GM18861 (cell line): ENCODE measurements around the gene TBX18.

ENCODE experiments used
- ATAC-seq: cut with Tn5 transposase; IDR thresholded peaks from one replicate; pipeline ENCODE4 v1.9.1; 2021; ENCODE audit not compliant: unreplicated experiment

TBX18 gene

GRCh38 chr6:84773133-84773430, 8.7 kb upstream of the TBX18 start:
- ATAC-seq, result no peak

DNA sequence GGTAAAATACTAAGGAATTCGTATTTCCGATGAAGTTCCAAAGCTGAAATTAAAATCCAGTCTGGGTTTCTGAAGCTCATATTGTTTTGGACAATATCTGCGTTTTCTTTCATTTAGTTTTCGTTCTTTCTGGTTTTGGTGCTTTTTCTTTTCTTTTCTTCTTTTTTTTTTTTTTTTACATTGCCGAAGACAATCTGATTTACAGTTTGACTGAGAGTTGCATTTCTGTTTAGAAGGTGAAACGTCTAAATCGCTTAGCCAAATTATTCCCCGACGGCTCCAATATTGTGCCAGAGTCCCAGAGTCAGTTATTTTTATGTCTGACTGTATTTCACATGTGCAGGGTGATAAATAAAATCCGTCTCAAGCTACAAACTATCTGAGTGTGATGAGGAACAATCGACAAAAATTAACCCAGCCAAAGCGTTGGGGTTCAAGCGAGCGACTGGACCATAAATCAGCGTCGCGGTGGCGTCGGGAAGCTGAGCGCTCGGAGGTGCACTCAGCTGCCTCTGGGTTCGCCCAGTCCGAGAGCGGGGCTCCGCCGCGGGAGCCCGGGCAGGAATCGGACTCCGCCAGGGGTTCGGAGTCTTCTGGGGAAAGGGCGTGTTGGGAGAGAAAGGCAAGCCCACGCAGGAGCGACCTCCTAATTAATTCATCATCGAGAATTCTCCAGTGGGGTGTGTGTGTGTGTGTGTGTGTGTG, 8.2 kb upstream of the TBX18 start:
- no peak for ATAC-seq

GRCh38 chr6:84771756-84772356, 7.5 kb upstream of the TBX18 start:
- no peak for ATAC-seq

- no peak for ATAC-seq
Measured at GRCh38 chr6:84771125-84771755, 6.8 kb upstream of the TBX18 start.

GRCh38 chr6:84770521-84770920, 6.1 kb upstream of the TBX18 start:
- no peak for ATAC-seq

- ATAC-seq, result no peak
Measured at GRCh38 chr6:84769306-84769705, 4.9 kb upstream of the TBX18 start.

DNA sequence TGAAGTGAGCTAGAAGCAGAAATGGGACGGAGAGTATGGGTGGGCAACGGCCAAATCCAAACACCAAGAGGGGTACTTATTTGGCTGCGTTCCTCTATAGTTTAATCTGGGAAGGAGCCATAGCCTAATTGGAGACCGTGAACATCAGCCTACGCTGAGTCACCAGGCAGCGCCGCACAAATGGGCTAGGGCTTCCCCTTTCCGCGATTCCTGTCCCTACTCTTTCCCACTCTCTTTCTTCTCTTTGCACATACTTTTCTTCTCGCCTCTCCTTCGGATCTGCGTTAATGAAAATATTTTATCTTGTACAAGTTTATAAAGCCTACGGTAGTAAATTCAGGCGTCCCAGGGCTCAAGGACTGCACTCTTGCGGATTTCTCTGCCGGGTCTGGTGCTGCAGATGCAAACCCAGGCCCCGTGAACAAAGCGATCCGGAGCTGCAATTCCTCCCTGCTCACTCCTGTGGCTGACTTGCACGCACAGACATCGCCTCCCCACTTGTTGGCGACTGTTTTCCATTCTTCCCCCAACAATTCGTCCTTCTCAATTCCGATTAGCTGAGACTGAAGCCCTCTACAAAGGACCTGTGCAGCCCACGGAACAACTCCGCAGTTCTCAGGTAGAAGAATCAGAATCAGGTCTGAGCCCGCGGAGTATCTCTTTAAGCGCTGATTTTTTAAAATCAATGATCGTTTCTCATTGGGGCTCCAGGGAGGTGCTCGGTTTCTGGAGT, 4.2 kb upstream of the TBX18 start:
- no peak for ATAC-seq

- ATAC-seq, result no peak
Measured at GRCh38 chr6:84767526-84768201, 3.3 kb upstream of the TBX18 start.

GRCh38 chr6:84766799-84767525, 2.6 kb upstream of the TBX18 start:
- ATAC-seq, result no peak

DNA sequence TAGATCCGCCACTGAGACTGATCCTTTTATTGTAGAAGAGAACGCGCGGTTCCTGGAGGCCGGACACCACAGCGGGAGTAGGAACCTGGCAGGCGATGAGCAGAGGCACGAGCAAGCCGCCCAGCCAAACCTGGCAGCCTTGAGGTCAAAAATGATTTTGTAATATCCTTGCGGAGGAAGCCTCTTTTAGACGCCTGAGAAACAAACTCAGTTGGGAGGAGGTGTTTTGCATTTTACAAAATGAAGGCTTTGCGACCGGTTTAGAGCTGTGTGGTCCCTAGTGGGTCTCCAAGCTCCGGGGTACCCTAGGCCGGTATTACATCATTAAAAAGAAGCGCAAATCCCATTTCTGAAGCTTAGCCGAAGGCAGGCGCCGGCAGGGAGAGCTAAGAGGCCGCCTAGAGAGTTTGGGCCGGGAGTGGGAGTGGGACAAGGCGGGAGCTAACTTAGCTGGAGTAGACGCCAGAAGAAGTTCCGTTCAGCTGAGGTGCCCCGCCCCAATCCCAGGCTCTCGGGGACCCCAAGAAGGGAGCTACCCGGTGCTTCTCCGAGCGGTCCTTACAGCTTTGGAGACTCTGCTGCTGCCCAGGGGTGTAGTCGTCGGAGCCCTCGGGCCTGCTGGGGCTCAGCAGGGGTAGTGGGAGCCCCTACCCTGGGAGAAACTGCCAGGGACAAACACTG, 1.9 kb upstream of the TBX18 start:
- ATAC-seq, result no peak

GRCh38 chr6:84763886-84764331, 489 bp downstream of the TBX18 start:
- no peak for ATAC-seq

GRCh38 chr6:84763003-84763885, 1.2 kb downstream of the TBX18 start:
- no peak for ATAC-seq

- ATAC-seq, result no peak
Measured at GRCh38 chr6:84762220-84763002, 2.0 kb downstream of the TBX18 start.

DNA sequence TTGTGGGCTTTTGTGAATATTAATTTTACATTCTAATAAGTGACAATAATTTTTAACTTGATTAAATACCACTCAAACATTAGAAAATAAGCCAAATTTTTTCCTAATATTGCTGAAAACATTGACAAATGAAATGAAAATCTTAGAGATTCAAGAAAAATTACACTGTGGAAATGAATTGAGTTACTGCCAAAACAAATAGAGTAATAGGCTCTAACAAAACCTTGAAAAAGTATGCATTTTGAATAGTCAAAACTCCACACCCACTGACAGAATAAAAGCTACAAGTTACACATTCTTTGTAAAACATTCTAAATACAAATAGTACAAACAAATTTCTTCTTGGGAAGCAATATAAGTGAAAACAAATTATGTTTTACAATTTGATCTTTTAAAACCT, 5.9 kb downstream of the TBX18 start:
- no peak for ATAC-seq

DNA sequence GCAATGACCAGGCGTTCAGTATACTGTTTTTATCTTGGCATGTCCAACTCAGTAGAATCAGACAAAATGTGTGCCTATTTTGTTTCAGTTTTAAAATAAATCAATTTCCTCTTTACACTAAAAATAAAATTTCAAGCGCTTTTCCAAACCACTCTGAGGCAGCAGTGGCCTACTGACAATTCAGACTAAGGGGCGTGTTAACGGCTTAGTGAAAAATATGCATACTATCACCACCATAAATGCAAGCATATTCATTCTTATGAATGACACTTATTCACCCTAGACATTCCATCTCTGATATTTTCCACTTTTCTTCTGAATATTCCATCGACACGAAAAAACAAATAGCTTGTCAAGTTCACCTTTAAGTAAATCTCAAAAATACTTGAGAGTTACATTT, 7.5 kb downstream of the TBX18 start:
- ATAC-seq, result no peak

GRCh38 chr6:84756466-84756865, 7.9 kb downstream of the TBX18 start:
- ATAC-seq, result no peak

- ATAC-seq, result no peak
Measured at GRCh38 chr6:84753173-84753572, 11.2 kb downstream of the TBX18 start.

GRCh38 chr6:84752118-84752850, 12.1 kb downstream of the TBX18 start:
- ATAC-seq, result no peak
